ENCODE results near the gene PCDH15.

DNA sequence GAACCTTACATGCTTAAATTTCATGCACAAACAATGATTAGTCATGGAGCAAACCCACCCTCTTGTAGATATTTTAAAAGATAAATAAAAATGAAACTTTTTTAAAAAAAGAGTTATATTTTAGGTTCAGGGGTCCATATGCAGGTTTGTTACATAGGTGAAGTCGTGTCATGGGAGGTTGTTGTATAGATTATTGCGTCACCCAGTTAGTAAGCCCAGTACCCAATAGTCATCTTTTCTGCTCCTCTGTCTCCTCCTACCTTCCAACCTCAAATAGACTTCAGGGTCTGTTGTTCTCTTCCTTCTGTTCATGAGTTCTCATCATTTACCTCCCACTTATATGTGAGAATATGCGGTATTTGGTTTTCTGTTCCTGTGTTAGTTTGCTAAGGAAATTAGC, 486.6 kb downstream of the PCDH15 start:
- TF ChIP-seq PATZ1 (CRISPR knock-in tag; IDR thresholded peaks at IDR 0.05): no peak
- no peak for TF ChIP-seq ELK4 (CRISPR knock-in tag; IDR thresholded peaks at IDR 0.05; ENCODE audit: borderline replicate concordance)
- TF ChIP-seq MLX (CRISPR knock-in tag; IDR thresholded peaks at IDR 0.05): no peak
- TF ChIP-seq, protein P1, sequence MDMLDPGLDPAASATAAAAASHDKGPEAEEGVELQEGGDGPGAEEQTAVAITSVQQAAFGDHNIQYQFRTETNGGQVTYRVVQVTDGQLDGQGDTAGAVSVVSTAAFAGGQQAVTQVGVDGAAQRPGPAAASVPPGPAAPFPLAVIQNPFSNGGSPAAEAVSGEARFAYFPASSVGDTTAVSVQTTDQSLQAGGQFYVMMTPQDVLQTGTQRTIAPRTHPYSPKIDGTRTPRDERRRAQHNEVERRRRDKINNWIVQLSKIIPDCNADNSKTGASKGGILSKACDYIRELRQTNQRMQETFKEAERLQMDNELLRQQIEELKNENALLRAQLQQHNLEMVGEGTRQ (IDR thresholded peaks at IDR 0.05; ENCODE audit: low read depth, low read length): no peak
- TF ChIP-seq, protein P1 (CRISPR knock-in tag; IDR thresholded peaks at IDR 0.05; ENCODE audit: borderline replicate concordance): no peak
- TF ChIP-seq SMAD1 (CRISPR knock-in tag; IDR thresholded peaks at IDR 0.05; ENCODE audit: borderline replicate concordance, low read depth): no peak
- TF ChIP-seq NPAS2 (CRISPR knock-in tag; IDR thresholded peaks at IDR 0.05; ENCODE audit: borderline replicate concordance): no peak
- no peak for TF ChIP-seq SP2 (CRISPR knock-in tag; IDR thresholded peaks at IDR 0.05)
- TF ChIP-seq NFE2L2 (IDR thresholded peaks at IDR 0.05; ENCODE audit: low read length): no peak
- TF ChIP-seq ZNF530 (CRISPR knock-in tag; IDR thresholded peaks at IDR 0.05; ENCODE audit: low read depth): no peak
- no peak for TF ChIP-seq SATB2 (CRISPR knock-in tag; IDR thresholded peaks at IDR 0.05)
- TF ChIP-seq NR2F6 (IDR thresholded peaks at IDR 0.05): no peak
- no peak for TF ChIP-seq NR2F6 (CRISPR knock-in tag; IDR thresholded peaks at IDR 0.05)
- no peak for TF ChIP-seq SIN3A (IDR thresholded peaks at IDR 0.05; ENCODE audit: borderline replicate concordance, low read depth, low read length)

All from HepG2 (cell line).